Thoracic aorta (tissue), 2 donors: ENCODE data around the gene GTF2F2. TPM values are rescaled to one million over a fixed set of nuclear protein-coding genes. Genes with fewer than 3 reads are reported as not detected.
"Not testable (repeated sequence)": the region's sequence is repeated elsewhere in the genome, so short reads cannot be mapped to it uniquely, and the experiment has no call there.

Source experiments
- ATAC-seq: fragments of 150-250 bp; one replicate; pipeline ENCODE4 v1.8.0; 2017; ENCODE audit warnings: low read depth; ENCODE audit not compliant: insufficient number of reproducible peaks, low FRiP score
- DNase-seq: peaks from one replicate; pipeline ENCODE4 v3.0.0-alpha.2; 2020; ENCODE audit warnings: low spot score
- H3K27ac ChIP-seq, 2 donors: fragments of 200-600 bp; sonication (generic); 1 replicate in 1 of 2; 2 replicates in 1 of 2; pipeline ENCODE4 v1.5.1; 2016; ENCODE audit warnings: mild to moderate bottlenecking in 2 of 2, moderate library complexity in 2 of 2
- H3K27me3 ChIP-seq: fragments of 200-600 bp; sonication (generic); replicated peaks from 2 replicates; pipeline ENCODE4 v1.6.0; 2016; ENCODE audit warnings: mild to moderate bottlenecking; ENCODE audit not compliant: insufficient read depth
- H3K36me3 ChIP-seq: fragments of 200-600 bp; sonication (generic); one replicate; pipeline ENCODE4 v1.5.1; 2016
- H3K4me1 ChIP-seq, 2 donors: fragments of 200-600 bp; sonication (generic); 1 replicate in 1 of 2; 2 replicates in 1 of 2; pipeline versions ENCODE4 v1.5.1 to v1.6.0; 2016; ENCODE audit warnings: low read depth in 2 of 2, mild to moderate bottlenecking in 1 of 2; ENCODE audit not compliant: control insufficient read depth in 1 of 2
- H3K4me3 ChIP-seq: fragments of 200-600 bp; sonication (generic); 2 replicates; pipeline ENCODE4 v1.5.1; 2016; ENCODE audit warnings: mild to moderate bottlenecking
- H3K9me3 ChIP-seq: fragments of 200-600 bp; sonication (generic); 2 replicates; pipeline ENCODE4 v1.5.1; 2016
- CTCF ChIP-seq: fragments of 200-600 bp; sonication (generic); IDR thresholded peaks from one replicate; pipeline ENCODE4 v1.5.1; 2019; ENCODE audit warnings: antibody characterized with exemption
- total RNA-seq, 2 donors: library from RNA; depleted of rRNA; stranded (reverse); fragments of >200 nt; gene quantifications; one replicate each; pipeline versions ENCODE4 v1.1.0 to v1.2.3, GENCODE V29; 2016

Gene GTF2F2
- total RNA-seq, 2 donors from 2014 or later, result 7.2 to 18.4 TPM

DNA sequence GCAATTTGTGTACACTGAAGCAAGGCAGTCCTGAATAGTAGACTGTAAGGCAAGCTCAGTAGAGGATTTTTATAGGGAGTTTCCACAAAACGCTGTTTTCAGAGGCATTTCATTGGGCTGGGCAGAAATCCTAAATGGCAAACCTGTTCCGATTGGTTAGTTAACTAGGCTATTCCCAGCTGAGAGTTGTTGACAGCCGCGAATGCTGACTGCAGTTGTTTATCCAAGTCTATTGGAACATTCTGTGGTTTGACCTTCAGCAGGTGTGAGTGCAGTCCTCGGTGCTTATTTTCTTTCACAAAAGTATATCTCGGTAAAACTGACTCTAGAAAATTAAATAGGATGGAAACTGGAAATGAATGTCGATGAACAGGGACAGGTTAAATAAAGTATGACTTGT lies 175.2 kb downstream of the GTF2F2 start:
- Histone ChIP-seq H3K27ac (no peak overlapping the region), H3K4me3 (no peak overlapping the region), H3K4me1 (no peaks in the 10 kb centered on the region), H3K9me3 (no peaks in the 10 kb centered on the region), H3K36me3 (no peaks in the 10 kb centered on the region), H3K27me3 (no peaks in the 10 kb centered on the region)
- DNase-seq (no peak), ATAC-seq (no peak)
- TF ChIP-seq CTCF, result no peak

GRCh38 chr13:45296259-45296658 lies 175.9 kb downstream of the GTF2F2 start:
- no peak overlapping the region for H3K27ac ChIP-seq

GRCh38 chr13:45297456-45298205 lies 177.3 kb downstream of the GTF2F2 start:
- Histone ChIP-seq H3K36me3 (no peaks in the 10 kb centered on the region), H3K9me3 (no peaks in the 10 kb centered on the region), H3K4me3 (no peak overlapping the region), H3K27me3 (no peaks in the 10 kb centered on the region), H3K4me1 (no peaks in the 10 kb centered on the region), H3K27ac (no peak overlapping the region)
- no peak for ATAC-seq
- no peak for DNase-seq
- no peak for TF ChIP-seq CTCF

More at GRCh38 chr13:45296259-45296658, 175.9 kb downstream of the GTF2F2 start:
- no peak for TF ChIP-seq CTCF
- ATAC-seq, result no peak
- no peak overlapping the region for H3K4me3 ChIP-seq
- no peaks in the 10 kb centered on the region for H3K36me3 ChIP-seq
- DNase-seq, result no peak
- H3K4me1 ChIP-seq, result no peaks in the 10 kb centered on the region
- H3K27me3 ChIP-seq, result no peaks in the 10 kb centered on the region
- H3K9me3 ChIP-seq, result no peaks in the 10 kb centered on the region

DNA sequence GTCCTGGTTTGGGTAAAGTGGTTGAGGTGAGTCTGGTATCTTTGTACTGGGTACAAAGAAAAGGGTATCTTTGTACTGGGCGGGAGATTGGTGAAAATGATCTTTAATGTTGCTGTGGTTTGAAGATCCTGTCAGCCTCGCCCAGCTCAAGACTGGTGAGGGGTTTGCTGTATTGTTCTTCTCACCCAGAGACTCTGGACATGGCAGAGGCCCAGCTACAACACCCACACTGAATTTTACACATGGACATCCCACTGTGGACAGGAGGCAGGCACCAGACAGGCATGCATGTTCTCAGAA lies 177.8 kb downstream of the GTF2F2 start:
- TF ChIP-seq CTCF, result no peak
- no peaks in the 10 kb centered on the region for H3K9me3 ChIP-seq
- no peak overlapping the region for H3K4me3 ChIP-seq
- no peaks in the 10 kb centered on the region for H3K4me1 ChIP-seq
- no peak overlapping the region for H3K27ac ChIP-seq
- DNase-seq (no peak), ATAC-seq (no peak)
- H3K27me3 ChIP-seq, result no peaks in the 10 kb centered on the region
- no peaks in the 10 kb centered on the region for H3K36me3 ChIP-seq

- not testable (repeated sequence) for H3K4me1 ChIP-seq, DNase-seq, ATAC-seq, H3K27ac ChIP-seq, H3K27me3 ChIP-seq, H3K4me3 ChIP-seq, H3K9me3 ChIP-seq, H3K36me3 ChIP-seq
These were observed 178.2 kb downstream of the GTF2F2 start for GRCh38 chr13:45298550-45298949.

DNA sequence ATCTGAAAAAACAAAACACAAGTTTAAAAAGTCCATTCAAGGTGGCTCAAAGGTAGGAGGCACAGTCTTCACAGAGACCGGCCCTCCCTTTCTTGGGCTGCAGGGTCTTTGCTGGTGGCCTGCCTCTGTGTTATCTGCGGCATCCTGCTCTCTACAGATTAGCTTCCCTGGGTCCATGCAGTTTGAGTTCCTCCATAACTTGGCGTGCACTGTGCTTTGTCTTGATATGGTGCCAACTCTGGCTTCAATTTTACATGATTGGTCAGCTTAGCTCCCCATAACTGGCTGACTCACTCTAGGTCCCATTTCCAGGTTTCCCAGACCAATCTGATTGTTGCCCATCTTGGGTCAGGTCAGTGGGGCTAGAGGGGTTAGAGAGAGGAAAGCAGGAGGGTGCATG lies 178.9 kb downstream of the GTF2F2 start:
- ATAC-seq, result no peak
- Histone ChIP-seq H3K4me1 (no peaks in the 10 kb centered on the region), H3K27me3 (no peaks in the 10 kb centered on the region), H3K4me3 (no peak overlapping the region), H3K36me3 (no peaks in the 10 kb centered on the region), H3K27ac (no peak overlapping the region), H3K9me3 (no peaks in the 10 kb centered on the region)
- DNase-seq, result no peak
- no peak for TF ChIP-seq CTCF
